MM.1S (cell line): Measurements from ENCODE around the gene MYO5C.
A peak's percentile ranks its signal among the peaks of the same experiment; 100 is the strongest.

Source experiments
- DNase-seq: peaks from one replicate; pipeline ENCODE4 v3.0.0-alpha.2; 2015
- H2AFZ ChIP-seq: fragments of 300-600 bp; sonication (generic); 2 replicates; pipeline ENCODE4 v1.6.0; 2016; ENCODE audit warnings: antibody characterized with exemption, low read length
- H3F3A ChIP-seq: fragments of 300-600 bp; sonication (generic); 2 replicates; pipeline ENCODE4 v1.6.1; 2016; ENCODE audit warnings: mild to moderate bottlenecking, antibody characterized with exemption, low read length, moderate library complexity, mixed read lengths; ENCODE audit not compliant: insufficient read depth
- H3K27ac ChIP-seq: fragments of 300-600 bp; sonication (generic); 2 replicates; pipeline ENCODE4 v1.5.1; 2016; ENCODE audit warnings: mild to moderate bottlenecking, low read length
- H3K27me3 ChIP-seq: fragments of 300-600 bp; sonication (generic); replicated peaks from 2 replicates; pipeline ENCODE4 v1.6.0; 2016; ENCODE audit warnings: low read length; ENCODE audit not compliant: insufficient read depth
- H3K36me3 ChIP-seq: fragments of 300-600 bp; sonication (generic); replicated peaks from 2 replicates; pipeline ENCODE4 v1.6.1; 2016; ENCODE audit warnings: mild to moderate bottlenecking, low read length, mixed read lengths; ENCODE audit not compliant: insufficient read depth
- H3K4me1 ChIP-seq: fragments of 300-600 bp; sonication (generic); 2 replicates; pipeline ENCODE4 v1.6.1; 2016; ENCODE audit warnings: low read length, mixed read lengths
- H3K4me2 ChIP-seq: fragments of 300-600 bp; sonication (generic); 2 replicates; pipeline ENCODE4 v1.6.0; 2016; ENCODE audit warnings: low read depth, low read length
- H3K4me3 ChIP-seq: fragments of 300-600 bp; sonication (generic); 2 replicates; pipeline ENCODE4 v1.5.1; 2016; ENCODE audit warnings: low read length, mixed read lengths
- H3K79me2 ChIP-seq: fragments of 300-600 bp; sonication (generic); 2 replicates; pipeline ENCODE4 v1.6.1; 2016; ENCODE audit warnings: mixed run types, low read length, mixed read lengths
- H3K9ac ChIP-seq: fragments of 300-600 bp; sonication (generic); 2 replicates; pipeline ENCODE4 v1.6.1; 2016; ENCODE audit warnings: low read length, mixed read lengths
- H3K9me2 ChIP-seq: fragments of 300-600 bp; sonication (generic); replicated peaks from 2 replicates; pipeline ENCODE4 v1.6.1; 2016; ENCODE audit warnings: mild to moderate bottlenecking, low read length, mixed read lengths; ENCODE audit not compliant: insufficient read depth
- H3K9me3 ChIP-seq: fragments of 300-600 bp; sonication (generic); replicated peaks from 2 replicates; pipeline ENCODE4 v1.6.1; 2016; ENCODE audit warnings: mild to moderate bottlenecking, low read length, mixed read lengths; ENCODE audit not compliant: insufficient read depth
- H4K20me1 ChIP-seq: fragments of 300-600 bp; sonication (generic); 2 replicates; pipeline ENCODE4 v1.6.1; 2016; ENCODE audit warnings: mild to moderate bottlenecking, low read length, moderate library complexity, mixed read lengths; ENCODE audit not compliant: insufficient read depth
- EZH2 ChIP-seq: fragments of 300-600 bp; sonication (generic); optimal IDR thresholded peaks from 2 replicates; pipeline ENCODE3; 2017; ENCODE audit warnings: low read depth, mild to moderate bottlenecking, antibody characterized with exemption, low read length, mixed read lengths
- EZH2phosphoT487 ChIP-seq: fragments of 300-600 bp; sonication (generic); IDR thresholded peaks from 2 replicates; pipeline ENCODE4 v1.6.1; 2018; ENCODE audit warnings: antibody characterized with exemption, low read length
- TF ChIP-seq, protein P1 (sequence below): fragments of 300-600 bp; sonication (generic); IDR thresholded peaks from 2 replicates; pipeline ENCODE4 v1.5.1; 2016; ENCODE audit warnings: antibody characterized with exemption, low read length, mixed read lengths

MYO5C gene

DNA sequence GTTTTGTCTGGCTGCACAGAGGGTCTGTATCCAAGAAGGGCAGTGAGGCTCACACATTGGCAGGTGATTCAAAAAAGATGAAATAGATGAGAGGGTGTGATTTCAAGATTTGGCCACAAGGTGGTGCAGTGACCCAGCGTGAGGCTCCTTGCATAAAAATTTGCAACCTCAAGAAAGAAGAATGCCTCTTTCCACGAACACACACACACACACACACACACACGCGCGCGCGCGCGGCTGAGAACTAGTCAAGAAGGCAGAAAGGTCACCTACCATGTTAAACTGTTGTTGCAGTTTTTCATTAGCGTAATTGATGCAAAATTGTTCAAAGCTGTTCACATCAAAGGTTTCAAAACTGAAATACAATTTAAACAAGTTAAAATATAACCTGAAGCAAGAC lies 39.2 kb downstream of the MYO5C start:
- Histone ChIP-seq H3F3A (peaks cover 15% of the 10 kb centered on the region), H3K36me3 (no peaks in the 10 kb centered on the region), H4K20me1 (no peaks in the 10 kb centered on the region), H3K79me2 (no peaks in the 10 kb centered on the region), H3K4me3 (peak overlapping the region; percentile 14), H3K9ac (peak overlapping the region; percentile 51; the same call in 1 of the 2 replicates), H3K27me3 (no peaks in the 10 kb centered on the region), H2AFZ (peak overlapping the region; percentile 39), H3K4me1 (peaks cover 26% of the 10 kb centered on the region), H3K27ac (peak overlapping the region; percentile 81; the same call in 1 of the 2 replicates), H3K9me2 (no peaks in the 10 kb centered on the region), H3K4me2 (peak overlapping the region; percentile 40), H3K9me3 (no peaks in the 10 kb centered on the region)
- DNase-seq = peak; percentile 78
- TF ChIP-seq EZH2phosphoT487 (no peak), EZH2 (no peak)
- TF ChIP-seq, protein P1, sequence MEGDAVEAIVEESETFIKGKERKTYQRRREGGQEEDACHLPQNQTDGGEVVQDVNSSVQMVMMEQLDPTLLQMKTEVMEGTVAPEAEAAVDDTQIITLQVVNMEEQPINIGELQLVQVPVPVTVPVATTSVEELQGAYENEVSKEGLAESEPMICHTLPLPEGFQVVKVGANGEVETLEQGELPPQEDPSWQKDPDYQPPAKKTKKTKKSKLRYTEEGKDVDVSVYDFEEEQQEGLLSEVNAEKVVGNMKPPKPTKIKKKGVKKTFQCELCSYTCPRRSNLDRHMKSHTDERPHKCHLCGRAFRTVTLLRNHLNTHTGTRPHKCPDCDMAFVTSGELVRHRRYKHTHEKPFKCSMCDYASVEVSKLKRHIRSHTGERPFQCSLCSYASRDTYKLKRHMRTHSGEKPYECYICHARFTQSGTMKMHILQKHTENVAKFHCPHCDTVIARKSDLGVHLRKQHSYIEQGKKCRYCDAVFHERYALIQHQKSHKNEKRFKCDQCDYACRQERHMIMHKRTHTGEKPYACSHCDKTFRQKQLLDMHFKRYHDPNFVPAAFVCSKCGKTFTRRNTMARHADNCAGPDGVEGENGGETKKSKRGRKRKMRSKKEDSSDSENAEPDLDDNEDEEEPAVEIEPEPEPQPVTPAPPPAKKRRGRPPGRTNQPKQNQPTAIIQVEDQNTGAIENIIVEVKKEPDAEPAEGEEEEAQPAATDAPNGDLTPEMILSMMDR = peak; percentile 76

DNA sequence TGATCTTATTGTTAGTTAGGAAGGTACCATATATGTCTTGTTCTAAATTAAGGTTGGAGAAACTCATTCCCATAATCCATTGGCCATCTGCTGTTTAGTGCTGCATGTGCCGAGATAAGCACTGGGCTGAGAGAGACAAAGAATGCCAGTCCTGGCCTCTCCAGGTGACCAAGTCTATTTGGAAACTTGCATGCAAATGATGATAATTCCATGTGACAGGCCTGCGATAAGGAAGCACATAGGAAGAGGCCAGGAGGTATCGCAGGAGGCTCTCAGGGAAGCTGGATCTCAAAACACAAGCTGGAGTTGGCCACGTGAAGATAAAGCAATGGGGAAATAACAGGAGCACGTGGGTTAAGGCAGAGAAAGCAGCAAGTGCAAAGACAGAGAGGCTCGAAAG lies 39.7 kb downstream of the MYO5C start:
- Histone ChIP-seq H3K27ac (no peak overlapping the region), H3K79me2 (no peaks in the 10 kb centered on the region), H4K20me1 (no peaks in the 10 kb centered on the region), H3K4me3 (no peak overlapping the region), H3K9me3 (no peaks in the 10 kb centered on the region), H3K27me3 (no peaks in the 10 kb centered on the region), H2AFZ (no peak overlapping the region), H3F3A (peaks cover 13% of the 10 kb centered on the region), H3K4me1 (peaks cover 22% of the 10 kb centered on the region), H3K4me2 (no peak overlapping the region), H3K9ac (no peak overlapping the region), H3K9me2 (no peaks in the 10 kb centered on the region), H3K36me3 (no peaks in the 10 kb centered on the region)
- no peak for DNase-seq
- TF ChIP-seq EZH2 (no peak), EZH2phosphoT487 (no peak)
- TF ChIP-seq, protein P1 = no peak

DNA sequence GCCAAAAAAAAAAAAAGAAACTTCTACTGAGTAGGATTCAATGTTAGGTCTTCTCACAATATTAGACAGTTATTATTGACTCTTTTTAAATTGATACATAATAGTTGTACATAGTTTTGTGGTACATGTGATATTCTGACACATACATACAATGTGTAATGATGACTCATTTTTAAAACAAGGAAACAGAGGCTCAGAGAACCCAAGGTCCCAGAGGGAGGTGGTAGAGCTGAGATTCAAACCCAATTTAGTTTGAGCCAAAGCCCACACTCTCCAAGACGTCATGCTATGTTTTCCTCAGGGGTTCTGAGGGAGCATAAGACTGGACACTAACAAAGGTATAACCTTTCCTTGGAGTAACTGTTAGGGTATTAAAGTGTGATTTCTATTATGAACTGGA lies 40.6 kb downstream of the MYO5C start:
- H3K4me2 ChIP-seq = no peak overlapping the region
- peaks cover 19% of the 10 kb centered on the region for H3K4me1 ChIP-seq
- H3K27ac ChIP-seq = no peak overlapping the region
- H3K27me3 ChIP-seq = no peaks in the 10 kb centered on the region
- no peaks in the 10 kb centered on the region for H3K9me2 ChIP-seq
- no peaks in the 10 kb centered on the region for H4K20me1 ChIP-seq
- TF ChIP-seq EZH2phosphoT487 (no peak), EZH2 (no peak)
- DNase-seq = no peak
- no peak overlapping the region for H2AFZ ChIP-seq
- H3K9ac ChIP-seq = no peak overlapping the region
- H3K79me2 ChIP-seq = no peaks in the 10 kb centered on the region
- H3K4me3 ChIP-seq = no peak overlapping the region
- H3K9me3 ChIP-seq = no peaks in the 10 kb centered on the region
- no peaks in the 10 kb centered on the region for H3K36me3 ChIP-seq
- H3F3A ChIP-seq = peaks cover 13% of the 10 kb centered on the region

DNA sequence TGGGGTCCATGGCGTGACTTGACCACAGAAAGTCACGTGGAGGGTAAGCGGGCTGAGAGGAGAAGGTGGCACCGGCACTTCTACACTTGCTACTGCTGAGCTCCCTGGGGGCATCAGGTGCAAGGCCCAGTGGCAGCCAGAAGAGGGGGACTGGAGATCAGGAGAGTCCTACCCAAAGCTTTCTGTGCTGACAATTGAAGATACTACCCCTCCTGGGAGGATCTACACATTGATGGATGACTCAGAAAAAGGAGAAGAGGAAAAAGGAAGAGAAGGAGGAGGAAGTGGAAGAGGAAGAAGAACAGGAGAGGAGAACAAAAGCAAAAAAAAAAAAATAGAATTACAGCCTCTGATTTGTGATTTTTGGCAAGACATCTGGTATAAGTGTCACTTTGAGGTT lies 41.2 kb downstream of the MYO5C start:
- no peak overlapping the region for H3K9ac ChIP-seq
- H3K4me2 ChIP-seq = no peak overlapping the region
- H3K9me2 ChIP-seq = no peaks in the 10 kb centered on the region
- DNase-seq = no peak
- no peak for TF ChIP-seq EZH2phosphoT487
- TF ChIP-seq, protein P1 = 0 out of 2 replicates have a peak, but pooled peaks have one; percentile 23
- TF ChIP-seq EZH2 = no peak
- no peak overlapping the region for H3K27ac ChIP-seq
- peaks cover 13% of the 10 kb centered on the region for H3F3A ChIP-seq
- no peak overlapping the region for H2AFZ ChIP-seq
- H3K27me3 ChIP-seq = no peaks in the 10 kb centered on the region
- H4K20me1 ChIP-seq = no peaks in the 10 kb centered on the region
- no peaks in the 10 kb centered on the region for H3K9me3 ChIP-seq
- no peak overlapping the region for H3K4me3 ChIP-seq
- no peaks in the 10 kb centered on the region for H3K79me2 ChIP-seq
- no peaks in the 10 kb centered on the region for H3K36me3 ChIP-seq
- peaks cover 19% of the 10 kb centered on the region for H3K4me1 ChIP-seq
